MV-4-11 (cell line): ENCODE results near the gene UGT2B15.
A peak's percentile ranks its signal among the peaks of the same experiment; 100 is the strongest.
"Not testable (repeated sequence)": the region's sequence is repeated elsewhere in the genome, so short reads cannot be mapped to it uniquely, and the experiment has no call there.

ENCODE experiments used
- DNase-seq: peaks from one replicate; lab custom pipeline; 2025; lab: John Stamatoyannopoulos, UW

UGT2B15 gene

DNA sequence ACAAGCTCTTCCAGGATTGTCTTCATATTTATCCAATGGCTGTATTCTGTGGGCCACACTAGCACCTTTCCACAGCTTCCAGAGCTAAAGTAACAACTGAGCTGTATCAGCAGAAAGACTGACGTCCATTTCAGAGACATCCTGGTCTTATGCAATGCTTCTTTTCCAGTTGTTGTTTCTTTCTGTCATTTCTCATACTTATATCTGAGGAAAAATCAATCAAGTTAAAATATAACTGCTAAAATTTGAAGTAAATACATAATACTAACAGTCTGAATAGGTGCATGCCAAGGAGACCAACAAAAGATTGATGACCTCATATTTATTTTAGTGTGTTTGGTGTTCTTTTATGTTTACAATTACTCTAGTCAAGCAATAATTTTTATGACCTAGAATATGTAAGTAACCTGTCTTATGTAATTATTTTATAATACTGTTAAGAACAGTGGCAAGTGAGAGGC lies at the start of gene UGT2B15:
UGT2B15 (minus strand) TSS at position 174 of the 461 bp plus-strand sequence; CDS start at position 140, 34 bp downstream.
- not testable (repeated sequence) for DNase-seq

- no peak for DNase-seq
These were observed 48.6 kb upstream of the UGT2B15 start for GRCh38 chr4:68719075-68719473.

DNA sequence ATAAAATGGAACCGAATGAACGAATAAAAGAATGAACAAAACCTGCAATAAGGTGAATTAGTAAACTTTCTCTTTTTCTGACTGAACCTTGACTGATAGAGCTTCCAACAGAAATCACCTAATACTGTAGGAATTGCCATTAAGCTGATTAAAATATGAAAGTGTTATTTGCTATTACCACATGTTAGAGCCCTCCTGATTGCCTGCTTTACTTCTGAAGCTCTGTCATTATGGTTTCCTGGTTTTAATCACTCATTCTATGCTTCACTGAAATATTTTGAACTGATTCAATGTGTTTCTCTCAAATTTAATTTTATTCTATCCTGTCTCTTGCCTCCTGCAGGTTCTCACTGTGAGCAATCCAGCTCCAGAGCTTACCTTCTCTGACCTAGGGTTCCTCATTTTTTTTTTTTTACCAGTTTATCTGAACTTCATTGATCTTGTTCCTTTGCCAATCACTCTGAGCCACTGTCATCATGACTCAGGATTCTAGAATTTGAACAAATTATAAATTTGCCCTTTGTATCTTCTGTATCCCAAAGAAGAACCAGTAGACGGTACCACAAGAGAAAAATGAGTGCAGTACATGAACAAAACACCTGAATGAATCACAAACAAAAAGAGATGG lies 48.1 kb upstream of the UGT2B15 start:
- no peak for DNase-seq

GRCh38 chr4:68717999-68718398 lies 47.5 kb upstream of the UGT2B15 start:
- DNase-seq: no peak

DNA sequence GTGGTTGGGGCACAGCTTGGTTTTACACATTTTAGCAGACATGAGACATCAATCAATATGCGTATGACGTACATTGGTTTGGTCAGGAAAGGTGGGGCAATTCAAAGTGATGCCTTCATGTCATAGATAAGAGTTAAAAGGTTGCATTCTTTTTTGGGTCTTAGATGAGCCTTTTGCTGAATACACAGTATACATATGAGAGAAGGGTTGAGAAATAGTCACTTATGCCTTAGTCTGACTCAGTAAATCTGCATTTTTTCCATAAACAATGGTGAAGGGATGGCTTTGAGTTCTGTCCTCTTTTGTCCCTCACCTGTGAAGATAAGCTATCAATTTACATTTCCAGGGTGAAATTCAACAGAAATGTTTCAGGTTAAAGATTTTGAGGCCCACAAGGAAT lies 43.9 kb upstream of the UGT2B15 start:
- no peak for DNase-seq

DNA sequence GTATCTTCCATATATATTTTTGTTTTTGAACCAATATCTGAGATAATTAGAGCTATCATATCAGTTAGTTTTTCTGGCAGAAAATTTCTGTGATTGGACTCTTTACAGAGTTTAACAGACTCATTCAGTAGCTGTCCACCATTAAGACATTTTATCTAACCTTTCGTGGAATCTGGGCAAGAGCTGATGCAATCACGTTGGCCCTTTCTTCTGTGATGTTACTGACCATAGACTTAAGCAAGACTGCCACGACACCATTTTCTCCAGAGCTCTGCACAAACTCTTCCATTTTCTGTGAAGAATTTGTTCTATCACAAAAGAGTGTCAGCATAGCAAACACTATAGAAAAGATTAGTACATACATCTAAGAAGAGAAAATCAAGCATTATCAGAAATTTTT lies 41.8 kb upstream of the UGT2B15 start:
- DNase-seq: no peak

- no peak for DNase-seq
These were observed 38.1 kb upstream of the UGT2B15 start for GRCh38 chr4:68708566-68708965.

DNA sequence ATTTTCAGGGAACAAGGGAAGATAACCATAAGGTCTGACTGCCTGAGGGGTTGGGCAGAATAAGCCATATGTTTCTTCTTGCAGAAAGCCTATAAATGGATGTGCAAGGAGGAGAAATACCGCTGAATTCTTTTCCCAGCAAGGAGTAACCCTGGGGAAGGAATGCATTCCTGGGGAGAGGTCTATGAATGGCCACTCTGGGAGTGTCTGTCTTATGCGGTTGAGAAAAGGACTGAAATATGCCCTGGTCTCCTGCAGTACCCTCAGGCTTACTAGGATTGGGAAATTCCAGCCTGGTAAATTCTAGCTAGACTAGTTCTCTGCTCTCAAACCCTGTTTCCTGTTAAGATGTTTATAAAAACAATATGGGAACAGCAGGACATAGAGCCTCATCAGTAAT lies 32.7 kb upstream of the UGT2B15 start:
- not testable (repeated sequence) for DNase-seq

- no peak for DNase-seq
These were observed 29.7 kb upstream of the UGT2B15 start for GRCh38 chr4:68700152-68700551.

- DNase-seq: peak; percentile 72
These were observed 23.0 kb upstream of the UGT2B15 start for GRCh38 chr4:68693325-68694075.

DNA sequence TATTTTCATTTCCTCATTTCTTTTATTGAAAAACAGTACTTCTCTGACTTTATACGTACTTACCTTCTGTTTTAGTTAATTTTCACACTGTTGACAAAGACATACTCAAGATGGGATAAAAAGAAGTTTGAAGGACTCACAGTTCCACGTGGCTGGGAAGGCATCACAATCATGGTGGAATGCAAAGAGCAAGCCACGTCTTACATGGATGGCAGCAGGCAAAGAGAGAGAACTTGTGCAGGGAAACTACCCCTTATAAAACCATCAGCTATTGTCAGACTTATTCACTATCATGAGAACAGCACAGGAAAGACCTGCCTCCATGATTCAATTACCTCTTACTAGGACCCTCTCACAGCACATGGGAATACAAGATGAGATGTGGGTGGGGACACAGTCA lies 20.7 kb upstream of the UGT2B15 start:
- no peak for DNase-seq

DNA sequence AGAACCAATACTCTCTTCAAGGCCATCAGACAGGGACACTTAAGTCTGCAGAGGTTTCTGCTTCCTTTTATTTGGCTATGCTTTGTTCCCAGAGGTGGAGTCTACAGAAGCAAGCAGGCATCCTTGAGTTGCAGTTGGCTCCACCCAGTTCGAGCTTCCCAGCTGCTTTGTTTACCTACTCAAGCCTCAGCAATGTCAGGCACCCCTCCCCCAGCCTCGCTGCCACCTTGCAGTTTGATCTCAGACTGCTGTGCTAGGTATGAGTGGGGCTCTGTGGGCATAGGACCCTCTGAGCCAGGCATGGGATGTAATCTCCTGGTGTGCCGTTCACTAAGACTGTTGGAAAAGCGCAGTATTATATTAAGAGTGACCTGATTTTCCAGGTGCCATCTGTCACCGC lies 12.6 kb upstream of the UGT2B15 start:
- DNase-seq: no peak

GRCh38 chr4:68681298-68681697 lies 10.8 kb upstream of the UGT2B15 start:
- not testable (repeated sequence) for DNase-seq

- DNase-seq: no peak
These were observed 2.7 kb upstream of the UGT2B15 start for GRCh38 chr4:68673143-68673542.

GRCh38 chr4:68671217-68671616 lies 765 bp upstream of the UGT2B15 start:
- DNase-seq: not testable (repeated sequence)

GRCh38 chr4:68668537-68669163 lies 1.8 kb downstream of the UGT2B15 start:
- DNase-seq: not testable (repeated sequence)

- not testable (repeated sequence) for DNase-seq
These were observed 2.9 kb downstream of the UGT2B15 start for GRCh38 chr4:68667551-68667950.

- not testable (repeated sequence) for DNase-seq
These were observed 5.7 kb downstream of the UGT2B15 start for GRCh38 chr4:68664721-68665120.

- not testable (repeated sequence) for DNase-seq
These were observed 7.4 kb downstream of the UGT2B15 start for GRCh38 chr4:68662836-68663574.

GRCh38 chr4:68658672-68659071 lies 11.8 kb downstream of the UGT2B15 start:
- DNase-seq: no peak

DNA sequence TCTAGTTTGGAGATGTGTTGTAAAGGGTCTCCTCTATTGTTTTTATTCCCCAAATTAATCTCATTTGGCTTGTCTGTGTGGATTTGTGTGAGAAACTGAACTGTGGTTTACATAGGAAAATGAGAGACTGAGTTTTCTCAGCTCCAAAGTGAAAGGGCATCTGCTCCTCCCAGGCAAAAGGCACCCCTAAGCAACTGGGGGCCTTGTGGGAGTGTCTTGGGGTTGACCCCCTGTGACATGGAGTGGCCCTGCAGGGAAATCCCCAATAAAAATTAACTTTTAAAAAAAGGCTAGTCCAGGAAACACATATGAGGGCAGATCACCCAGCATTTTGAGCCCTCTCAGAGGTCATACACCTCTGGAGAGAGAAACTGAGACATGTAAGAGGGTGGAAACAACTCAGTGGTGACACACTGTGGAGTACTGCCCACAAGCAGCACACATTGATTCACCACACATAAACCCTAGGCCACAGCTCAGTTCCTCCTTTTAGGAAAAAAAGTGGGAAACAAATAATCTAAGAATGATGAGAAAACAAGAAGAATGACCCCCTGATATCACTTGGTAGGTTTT lies 13.3 kb downstream of the UGT2B15 start:
- DNase-seq: not testable (repeated sequence)

DNA sequence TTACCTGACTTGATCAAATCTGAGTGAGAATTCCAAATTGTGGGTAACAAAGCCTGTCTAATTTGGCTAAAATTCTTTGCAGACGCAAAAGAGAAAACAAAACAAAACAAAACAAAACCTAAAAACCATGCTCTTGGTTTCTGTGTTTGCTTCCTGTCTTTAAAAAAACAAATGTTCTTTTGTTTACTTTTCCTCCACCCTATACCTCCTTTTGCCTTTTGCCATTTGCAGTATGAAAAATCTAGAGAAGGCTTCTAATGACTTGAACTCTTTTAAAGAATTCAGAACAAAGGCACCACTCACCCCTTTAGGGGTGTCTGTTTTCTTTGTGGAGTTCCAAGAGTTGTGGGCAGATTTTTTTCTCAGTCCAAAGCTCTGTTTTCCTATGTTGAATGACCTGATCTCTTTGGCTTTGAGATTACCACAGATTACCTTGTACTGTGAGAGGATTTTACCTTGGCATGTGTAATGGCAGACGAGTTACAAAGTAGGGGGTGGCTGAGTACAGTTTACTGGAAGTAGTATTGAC lies 13.9 kb downstream of the UGT2B15 start:
- DNase-seq: not testable (repeated sequence)
